Mononuclear cell (primary cell): ENCODE results near the gene CCDC73. TPM values are rescaled to one million over a fixed set of nuclear protein-coding genes. Genes with fewer than 3 reads are reported as not detected.
"Not testable (repeated sequence)": the region's sequence is repeated elsewhere in the genome, so short reads cannot be mapped to it uniquely, and the experiment has no call there.

Source experiments
- H3K27me3 ChIP-seq: 2 replicates; pipeline ENCODE4 v1.6.0; 2011; ENCODE audit warnings: low read length, control low read depth; ENCODE audit not compliant: insufficient read depth
- H3K4me1 ChIP-seq: 2 replicates; pipeline ENCODE4 v1.5.1; 2011; ENCODE audit warnings: mild to moderate bottlenecking, low read length, control low read depth; ENCODE audit not compliant: insufficient read depth
- H3K4me3 ChIP-seq: 2 replicates; pipeline ENCODE4 v1.5.1; 2011; ENCODE audit warnings: mild to moderate bottlenecking, low read length, moderate library complexity
- H3K9me3 ChIP-seq: 2 replicates; pipeline ENCODE4 v1.5.1; 2011; ENCODE audit warnings: low read depth, mild to moderate bottlenecking, control low read depth, low read length
- total RNA-seq: library from RNA; depleted of rRNA; stranded (reverse); fragments of >200 nt; gene quantifications from one replicate; pipeline ENCODE4 v1.2.3, GENCODE V29; 2012

The CCDC73 gene
- total RNA-seq, 1 donor, result not detected

- no peak overlapping the region for H3K4me3 ChIP-seq
- H3K4me1 ChIP-seq, result peaks cover 7% of the 10 kb centered on the region
- no peaks in the 10 kb centered on the region for H3K9me3 ChIP-seq
- no peaks in the 10 kb centered on the region for H3K27me3 ChIP-seq
Observed at GRCh38 chr11:32779136-32779535, 15.3 kb downstream of the CCDC73 start.

- no peaks in the 10 kb centered on the region for H3K9me3 ChIP-seq
Observed at GRCh38 chr11:32775908-32776307, 18.6 kb downstream of the CCDC73 start.

GRCh38 chr11:32774081-32774480 is 20.4 kb downstream of the CCDC73 start:
- Histone ChIP-seq H3K4me3 (no peak overlapping the region), H3K9me3 (no peaks in the 10 kb centered on the region), H3K27me3 (no peaks in the 10 kb centered on the region), H3K4me1 (peaks cover 4% of the 10 kb centered on the region)

More at GRCh38 chr11:32775908-32776307, 18.6 kb downstream of the CCDC73 start:
- Histone ChIP-seq H3K4me1 (peaks cover 7% of the 10 kb centered on the region), H3K27me3 (no peaks in the 10 kb centered on the region), H3K4me3 (no peak overlapping the region)

GRCh38 chr11:32772731-32773130 is 21.7 kb downstream of the CCDC73 start:
- H3K27me3 ChIP-seq, result no peaks in the 10 kb centered on the region
- H3K4me1 ChIP-seq, result peaks cover 4% of the 10 kb centered on the region
- H3K4me3 ChIP-seq, result no peak overlapping the region
- H3K9me3 ChIP-seq, result no peaks in the 10 kb centered on the region

GRCh38 chr11:32761774-32762173 is 32.7 kb downstream of the CCDC73 start:
- not testable (repeated sequence) for H3K4me3 ChIP-seq, H3K27me3 ChIP-seq

GRCh38 chr11:32758291-32758690 is 36.2 kb downstream of the CCDC73 start:
- H3K4me1 ChIP-seq, result no peaks in the 10 kb centered on the region
- H3K9me3 ChIP-seq, result no peaks in the 10 kb centered on the region
- H3K4me3 ChIP-seq, result no peak overlapping the region
- no peaks in the 10 kb centered on the region for H3K27me3 ChIP-seq

More at GRCh38 chr11:32761774-32762173, 32.7 kb downstream of the CCDC73 start:
- not testable (repeated sequence) for H3K9me3 ChIP-seq, H3K4me1 ChIP-seq

GRCh38 chr11:32753181-32753580 is 41.3 kb downstream of the CCDC73 start:
- not testable (repeated sequence) for H3K4me3 ChIP-seq, H3K4me1 ChIP-seq, H3K27me3 ChIP-seq, H3K9me3 ChIP-seq

GRCh38 chr11:32752001-32752400 is 42.5 kb downstream of the CCDC73 start:
- Histone ChIP-seq H3K4me3 (no peak overlapping the region), H3K4me1 (no peaks in the 10 kb centered on the region), H3K27me3 (no peaks in the 10 kb centered on the region), H3K9me3 (no peaks in the 10 kb centered on the region)

- H3K4me1 ChIP-seq, result no peaks in the 10 kb centered on the region
- no peaks in the 10 kb centered on the region for H3K9me3 ChIP-seq
- no peaks in the 10 kb centered on the region for H3K27me3 ChIP-seq
- H3K4me3 ChIP-seq, result no peak overlapping the region
Observed at GRCh38 chr11:32751381-32751780, 43.1 kb downstream of the CCDC73 start.

- H3K4me3 ChIP-seq, result no peak overlapping the region
- H3K27me3 ChIP-seq, result no peaks in the 10 kb centered on the region
- H3K9me3 ChIP-seq, result no peaks in the 10 kb centered on the region
- no peaks in the 10 kb centered on the region for H3K4me1 ChIP-seq
Observed at GRCh38 chr11:32729976-32730375, 64.5 kb downstream of the CCDC73 start.

- Histone ChIP-seq H3K4me1 (no peaks in the 10 kb centered on the region), H3K9me3 (no peaks in the 10 kb centered on the region), H3K4me3 (no peak overlapping the region), H3K27me3 (no peaks in the 10 kb centered on the region)
Observed at GRCh38 chr11:32723332-32723731, 71.1 kb downstream of the CCDC73 start.

- Histone ChIP-seq H3K27me3 (no peaks in the 10 kb centered on the region), H3K4me1 (no peaks in the 10 kb centered on the region), H3K9me3 (no peaks in the 10 kb centered on the region), H3K4me3 (no peak overlapping the region)
Observed at GRCh38 chr11:32722255-32722654, 72.2 kb downstream of the CCDC73 start.

- H3K4me3 ChIP-seq, result no peak overlapping the region
- peaks cover 3% of the 10 kb centered on the region for H3K27me3 ChIP-seq
- H3K4me1 ChIP-seq, result no peaks in the 10 kb centered on the region
- no peaks in the 10 kb centered on the region for H3K9me3 ChIP-seq
Observed at GRCh38 chr11:32713496-32713895, 81.0 kb downstream of the CCDC73 start.

GRCh38 chr11:32708978-32709377 is 85.5 kb downstream of the CCDC73 start:
- not testable (repeated sequence) for H3K27me3 ChIP-seq, H3K4me3 ChIP-seq, H3K9me3 ChIP-seq, H3K4me1 ChIP-seq

- Histone ChIP-seq H3K4me3 (no peak overlapping the region), H3K4me1 (no peaks in the 10 kb centered on the region), H3K27me3 (no peaks in the 10 kb centered on the region), H3K9me3 (no peaks in the 10 kb centered on the region)
Observed at GRCh38 chr11:32706985-32707741, 87.3 kb downstream of the CCDC73 start.

GRCh38 chr11:32705309-32706033 is 89.0 kb downstream of the CCDC73 start:
- no peaks in the 10 kb centered on the region for H3K27me3 ChIP-seq
- H3K4me1 ChIP-seq, result no peaks in the 10 kb centered on the region
- no peak overlapping the region for H3K4me3 ChIP-seq

More at GRCh38 chr11:32705309-32706033, 89.0 kb downstream of the CCDC73 start:
- no peaks in the 10 kb centered on the region for H3K9me3 ChIP-seq
